ENCODE measurements around the gene HELQ.
A peak's percentile ranks its signal among the peaks of the same experiment; 100 is the strongest.
"Not testable (repeated sequence)": the region's sequence is repeated elsewhere in the genome, so short reads cannot be mapped to it uniquely, and the experiment has no call there.

HELQ gene, protein sequence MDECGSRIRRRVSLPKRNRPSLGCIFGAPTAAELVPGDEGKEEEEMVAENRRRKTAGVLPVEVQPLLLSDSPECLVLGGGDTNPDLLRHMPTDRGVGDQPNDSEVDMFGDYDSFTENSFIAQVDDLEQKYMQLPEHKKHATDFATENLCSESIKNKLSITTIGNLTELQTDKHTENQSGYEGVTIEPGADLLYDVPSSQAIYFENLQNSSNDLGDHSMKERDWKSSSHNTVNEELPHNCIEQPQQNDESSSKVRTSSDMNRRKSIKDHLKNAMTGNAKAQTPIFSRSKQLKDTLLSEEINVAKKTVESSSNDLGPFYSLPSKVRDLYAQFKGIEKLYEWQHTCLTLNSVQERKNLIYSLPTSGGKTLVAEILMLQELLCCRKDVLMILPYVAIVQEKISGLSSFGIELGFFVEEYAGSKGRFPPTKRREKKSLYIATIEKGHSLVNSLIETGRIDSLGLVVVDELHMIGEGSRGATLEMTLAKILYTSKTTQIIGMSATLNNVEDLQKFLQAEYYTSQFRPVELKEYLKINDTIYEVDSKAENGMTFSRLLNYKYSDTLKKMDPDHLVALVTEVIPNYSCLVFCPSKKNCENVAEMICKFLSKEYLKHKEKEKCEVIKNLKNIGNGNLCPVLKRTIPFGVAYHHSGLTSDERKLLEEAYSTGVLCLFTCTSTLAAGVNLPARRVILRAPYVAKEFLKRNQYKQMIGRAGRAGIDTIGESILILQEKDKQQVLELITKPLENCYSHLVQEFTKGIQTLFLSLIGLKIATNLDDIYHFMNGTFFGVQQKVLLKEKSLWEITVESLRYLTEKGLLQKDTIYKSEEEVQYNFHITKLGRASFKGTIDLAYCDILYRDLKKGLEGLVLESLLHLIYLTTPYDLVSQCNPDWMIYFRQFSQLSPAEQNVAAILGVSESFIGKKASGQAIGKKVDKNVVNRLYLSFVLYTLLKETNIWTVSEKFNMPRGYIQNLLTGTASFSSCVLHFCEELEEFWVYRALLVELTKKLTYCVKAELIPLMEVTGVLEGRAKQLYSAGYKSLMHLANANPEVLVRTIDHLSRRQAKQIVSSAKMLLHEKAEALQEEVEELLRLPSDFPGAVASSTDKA

DNA sequence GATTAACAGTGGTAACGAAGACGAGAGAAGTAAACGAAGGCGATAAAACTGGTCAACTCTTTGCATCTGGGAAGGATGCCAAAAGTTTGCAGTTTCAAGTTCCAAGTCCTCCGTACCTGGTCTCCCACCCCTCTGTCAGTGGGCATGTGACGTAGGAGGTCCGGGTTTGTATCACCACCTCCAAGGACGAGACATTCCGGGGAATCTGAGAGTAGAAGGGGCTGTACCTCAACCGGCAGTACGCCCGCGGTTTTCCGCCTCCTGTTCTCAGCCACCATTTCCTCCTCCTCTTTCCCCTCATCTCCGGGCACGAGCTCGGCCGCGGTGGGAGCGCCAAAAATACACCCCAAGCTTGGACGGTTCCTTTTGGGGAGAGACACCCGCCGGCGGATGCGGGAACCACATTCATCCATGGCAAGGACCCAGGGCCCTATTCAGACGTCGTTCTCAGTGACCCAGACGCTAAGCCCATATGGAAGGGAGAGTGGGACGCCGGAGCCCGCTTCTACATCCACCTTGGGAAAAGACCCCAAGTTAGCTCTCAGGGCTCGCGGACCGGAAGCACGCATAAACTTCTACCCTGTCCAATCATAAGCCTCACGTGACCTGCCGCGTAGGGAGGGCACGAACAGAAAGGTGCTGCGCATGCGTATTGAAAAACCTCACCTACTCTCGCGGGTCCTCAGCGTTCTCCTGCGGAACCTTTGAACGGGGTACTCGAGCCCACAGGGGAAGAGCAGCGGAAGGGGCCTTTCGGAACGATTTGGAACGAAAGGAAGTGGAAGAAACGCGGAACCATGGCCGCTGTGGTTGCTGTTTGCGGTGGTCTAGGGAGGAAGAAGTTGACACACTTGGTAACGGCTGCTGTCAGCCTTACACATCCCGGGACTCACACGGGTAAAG, at the start of gene HELQ, which contains the start of gene MRPS18C:
Gene HELQ, minus strand, starts transcription at position 543 of the 903 bp plus-strand sequence. Its CDS starts 130 bp downstream, at position 413.
Gene MRPS18C, plus strand, starts transcription at position 778 of the 903 bp plus-strand sequence. Its CDS starts 20 bp downstream, at position 798.
- DNase-seq = peak; percentile 97

DNA sequence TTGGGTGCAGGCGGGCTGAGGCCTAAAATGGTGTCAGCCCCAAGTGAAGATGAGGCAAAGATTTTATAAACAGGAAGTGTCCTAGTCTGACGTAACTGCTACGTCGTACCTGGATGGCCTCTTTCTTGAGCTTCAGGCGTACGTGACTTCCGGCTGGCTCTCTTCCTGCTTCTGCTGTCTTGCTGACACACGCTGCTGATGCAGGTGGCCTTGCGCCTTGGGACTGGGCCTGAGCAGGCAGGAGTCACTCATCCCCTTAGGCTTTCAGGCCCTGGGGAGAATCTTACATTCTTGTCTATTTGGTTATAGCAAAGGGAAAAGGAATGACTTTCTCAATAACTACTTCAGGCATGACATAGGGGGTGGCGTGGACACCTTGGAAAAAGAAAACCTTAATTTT, 49.4 kb upstream of the HELQ start:
- DNase-seq = no peak

DNA sequence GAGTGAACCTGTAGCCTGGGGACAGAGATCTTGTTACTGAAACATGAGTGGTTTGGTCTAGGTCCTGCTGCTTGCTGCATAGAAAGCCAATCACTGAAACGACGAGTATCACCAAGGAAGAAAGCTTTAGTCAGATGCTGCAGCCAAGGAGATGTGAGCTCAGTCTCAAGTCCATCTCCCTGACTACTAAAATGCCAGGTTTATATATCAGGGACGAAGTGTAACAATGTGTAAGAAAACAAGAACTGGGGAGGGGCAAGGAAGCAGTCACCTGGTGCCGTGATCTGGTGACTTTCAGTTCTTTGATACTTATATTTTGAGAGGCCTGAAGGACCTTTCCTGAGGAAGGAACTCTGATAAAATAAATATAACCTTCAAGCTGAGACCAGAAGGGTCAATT, 48.9 kb upstream of the HELQ start:
- no peak for DNase-seq

DNA sequence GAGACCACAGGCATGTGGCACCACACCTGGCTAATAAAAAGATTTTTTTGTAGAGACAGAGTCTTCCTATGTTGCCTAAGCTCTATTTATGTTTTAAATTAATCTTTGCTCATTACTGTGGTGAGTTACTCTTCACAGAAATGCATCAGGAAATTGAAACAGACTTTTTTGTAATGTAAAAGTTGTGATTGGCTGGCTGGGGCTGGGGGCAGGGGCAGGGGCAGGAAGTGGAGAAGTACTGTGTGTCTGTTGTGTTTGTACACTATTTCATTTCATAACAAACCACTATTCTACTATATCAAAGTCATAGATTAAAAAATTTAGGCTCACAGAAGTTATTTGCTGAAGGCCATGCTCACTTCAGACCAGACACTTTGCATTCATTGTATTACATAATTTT, 48.4 kb upstream of the HELQ start:
- no peak for DNase-seq

DNA sequence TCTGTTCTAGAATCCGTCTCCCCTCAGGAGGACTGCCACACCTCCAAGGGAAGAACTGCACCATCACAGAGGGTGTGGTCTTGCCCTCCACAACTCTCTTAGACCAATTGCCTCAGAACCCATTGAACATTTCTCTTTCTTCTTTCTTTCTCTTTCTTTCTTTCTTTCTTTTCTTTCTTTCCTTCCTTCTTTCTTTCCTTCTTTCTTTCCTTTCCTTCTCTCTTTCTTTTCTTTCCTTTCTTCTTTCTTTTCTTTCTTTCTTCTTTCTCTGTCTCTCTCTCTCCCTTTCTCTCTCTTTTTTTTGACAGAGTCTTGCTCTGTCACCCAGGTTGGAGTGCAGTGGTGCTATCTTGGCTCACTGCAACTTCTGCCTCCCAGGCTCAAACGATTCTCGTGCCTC, 46.0 kb upstream of the HELQ start:
- not testable (repeated sequence) for DNase-seq

DNA sequence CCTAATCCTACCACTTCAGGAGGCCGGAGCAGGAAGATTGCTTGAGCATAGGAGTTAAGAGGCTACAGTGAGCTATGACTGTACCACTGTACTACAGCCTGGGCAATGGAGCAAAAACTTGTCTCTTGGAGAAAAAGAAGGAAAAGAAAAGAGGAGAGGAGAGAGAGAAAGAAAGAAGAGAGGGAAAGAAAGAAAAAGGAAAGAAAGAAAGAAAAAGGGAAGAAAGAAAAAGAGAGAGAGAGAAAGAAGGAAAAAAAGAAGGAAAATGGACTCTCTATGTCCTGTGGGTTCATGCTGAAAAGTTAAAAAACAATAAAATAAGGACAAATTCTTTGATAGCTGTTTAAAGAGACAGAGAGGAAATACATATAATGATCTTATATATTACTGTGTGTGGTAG, 42.6 kb upstream of the HELQ start:
- DNase-seq = no peak

DNA sequence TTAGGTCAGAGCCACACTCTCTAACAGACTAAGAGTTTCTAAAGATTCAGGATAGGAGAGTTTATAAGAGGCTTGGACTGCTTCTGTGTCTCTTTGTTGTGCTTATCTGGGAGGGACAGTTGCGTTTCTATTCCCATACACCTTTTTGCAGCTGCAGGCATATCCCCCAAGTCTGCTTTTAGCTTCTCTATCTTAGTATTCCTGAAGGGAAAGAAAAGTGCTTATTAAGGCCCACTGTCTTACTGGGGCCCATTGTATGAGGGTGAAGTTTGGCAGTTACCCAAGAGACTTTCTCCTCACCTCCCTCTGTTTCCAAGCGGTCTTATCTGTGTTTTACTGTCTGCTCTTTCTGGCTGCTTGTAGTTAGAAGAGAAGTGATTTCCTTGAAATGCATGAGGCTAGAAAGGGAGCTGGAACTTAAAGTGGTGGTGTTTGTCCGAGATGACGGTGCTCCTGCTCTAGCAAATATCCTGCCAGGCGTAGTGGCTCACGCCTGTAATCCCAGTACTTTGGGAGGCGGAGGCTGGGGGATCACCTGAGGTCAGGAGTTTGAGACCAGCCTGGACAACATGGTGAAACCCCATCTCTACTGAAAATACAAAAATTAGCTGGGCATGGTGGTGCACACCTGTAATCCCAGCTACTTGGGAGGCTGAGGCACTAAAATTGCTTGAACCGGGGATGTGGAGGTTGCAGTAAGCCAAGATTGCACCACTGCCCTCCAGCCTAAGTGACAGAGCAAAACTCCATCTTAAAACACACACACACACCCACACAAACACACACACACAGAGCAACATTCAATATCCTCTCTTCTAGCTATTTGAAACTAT, 40.7 kb upstream of the HELQ start:
- not testable (repeated sequence) for DNase-seq

DNA sequence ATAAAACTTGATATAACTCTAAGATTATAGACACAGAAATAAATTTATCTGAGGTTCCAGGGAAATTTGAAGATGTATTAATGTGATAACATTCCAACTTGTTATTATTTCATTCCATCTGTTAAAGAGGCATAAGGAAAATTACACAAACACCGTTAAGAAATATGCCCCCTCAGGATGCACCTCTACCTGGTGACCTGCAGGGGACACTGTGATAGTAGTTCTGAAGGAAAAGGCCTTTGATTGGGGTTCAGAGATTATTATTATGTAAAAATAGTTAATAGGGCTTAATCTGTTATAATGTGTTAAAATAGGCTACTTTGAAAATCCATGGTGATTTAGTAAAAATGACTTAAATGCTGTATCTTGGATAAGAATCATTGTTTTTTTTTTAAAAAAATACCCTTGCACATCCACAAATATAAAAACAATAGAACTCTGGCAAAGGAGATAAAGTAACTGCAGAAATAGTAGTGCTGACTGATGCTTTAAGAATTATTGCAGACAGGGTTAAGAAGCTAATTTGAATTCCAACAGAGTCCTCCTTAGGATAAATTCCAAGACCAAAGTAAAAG, 35.3 kb upstream of the HELQ start:
- DNase-seq = no peak

DNA sequence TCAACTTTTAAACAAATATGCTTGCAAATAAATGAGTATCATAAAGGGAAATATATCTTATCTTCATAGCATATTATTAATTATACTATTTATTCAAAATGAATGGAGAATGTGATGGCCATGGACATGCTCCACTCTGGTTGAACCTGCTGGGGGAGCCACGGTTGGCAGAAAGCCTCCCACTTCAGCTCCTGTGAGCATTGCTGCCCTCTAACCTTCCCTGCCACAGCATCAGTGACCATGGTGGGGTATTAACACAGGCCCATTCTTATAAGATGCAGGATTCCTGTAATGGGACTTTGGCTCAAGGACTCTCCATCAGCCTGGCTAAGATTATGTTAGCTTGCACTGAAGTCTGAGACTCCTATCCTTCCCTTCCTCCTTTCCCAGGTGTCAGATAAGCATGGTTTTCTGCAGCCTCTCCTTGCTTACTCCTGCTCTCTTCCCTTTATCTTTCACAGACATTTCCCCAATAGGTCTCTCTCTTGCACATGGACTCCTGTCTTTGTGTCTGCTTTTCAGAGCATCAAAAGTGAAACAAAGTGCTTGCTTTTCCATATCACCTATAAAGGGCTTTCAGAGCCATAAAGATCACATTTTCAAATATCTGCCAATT, 34.2 kb upstream of the HELQ start:
- DNase-seq = no peak

DNA sequence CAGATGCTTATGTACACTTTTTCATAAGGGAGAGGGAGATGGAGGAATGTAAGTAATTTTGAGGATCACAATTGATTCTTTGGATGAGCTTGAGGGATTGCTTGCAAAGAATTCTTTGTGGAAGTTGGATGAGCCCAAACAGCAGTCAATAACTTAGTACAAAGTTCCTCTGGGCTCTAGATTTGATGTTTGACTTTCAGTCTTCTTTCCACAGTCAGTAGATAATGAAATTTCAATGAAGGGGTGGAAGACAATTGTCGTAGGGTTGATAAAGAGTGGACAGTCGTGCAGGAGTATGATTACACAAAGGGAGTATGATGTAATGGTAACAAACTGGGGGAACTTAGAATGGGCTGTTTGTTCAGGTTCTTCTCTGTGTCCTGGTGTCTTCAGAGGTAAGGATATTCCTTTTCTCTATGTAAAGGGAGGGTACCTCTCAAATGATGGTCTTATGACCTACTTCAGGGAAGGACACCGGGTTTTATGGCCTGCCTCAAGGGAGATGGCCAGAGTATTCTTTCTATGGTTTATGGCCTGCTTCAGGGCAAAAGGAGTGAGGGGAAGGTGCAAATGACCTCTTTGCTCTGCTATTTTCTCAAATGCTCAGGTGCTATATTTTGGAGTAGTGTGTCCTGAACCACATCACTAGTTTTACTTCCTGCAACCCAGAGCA, 31.0 kb upstream of the HELQ start:
- no peak for DNase-seq

DNA sequence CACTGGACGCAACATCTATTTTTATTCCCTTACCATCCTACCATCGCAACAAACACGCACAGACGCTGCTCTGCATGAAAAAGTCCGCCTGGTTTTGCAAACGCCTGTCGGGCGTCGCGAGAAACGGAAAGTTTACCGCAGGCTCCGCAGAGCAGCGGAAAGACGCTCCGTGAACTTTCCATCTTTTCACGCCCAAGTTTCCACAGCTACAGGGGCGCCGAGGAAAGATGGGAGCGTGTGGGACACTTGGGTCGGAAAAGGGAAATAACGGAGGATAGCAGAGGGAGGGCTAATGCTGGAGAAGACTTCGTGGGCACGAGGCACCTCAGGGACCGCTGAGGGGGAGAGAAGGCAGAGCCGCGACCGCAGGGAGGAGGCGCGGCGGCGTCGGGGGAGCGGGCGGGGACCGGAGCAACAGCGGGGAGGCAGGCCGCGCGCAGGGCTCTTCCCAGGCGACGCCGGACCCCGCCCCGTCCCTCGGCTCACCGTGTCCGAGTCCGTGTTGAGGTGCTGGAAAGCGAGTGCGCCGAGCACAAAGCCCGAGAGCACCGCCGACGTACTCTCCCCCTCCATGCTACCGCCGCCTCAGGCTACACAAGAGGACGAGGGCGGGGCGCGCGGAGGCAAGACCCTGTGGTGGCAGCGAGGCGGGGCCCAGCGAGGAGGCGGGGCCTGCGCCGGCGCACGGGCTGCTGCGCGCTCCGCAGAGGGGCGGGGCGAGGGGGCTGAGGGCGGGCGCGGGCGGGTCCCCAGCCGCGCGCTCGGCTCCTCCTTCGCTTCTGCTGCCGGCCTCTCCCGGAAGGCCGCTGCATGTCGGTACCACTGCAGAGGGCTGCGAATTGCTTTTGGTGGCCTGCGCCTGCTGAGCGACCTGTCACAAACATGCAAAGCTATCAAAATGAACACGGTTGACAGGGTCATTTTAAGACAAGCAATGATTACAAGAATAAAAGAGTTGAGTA, 29.2 kb upstream of the HELQ start, which contains the start of gene ABRAXAS1:
Gene ABRAXAS1, minus strand, starts transcription at position 601 of the 962 bp plus-strand sequence. Its CDS starts 28 bp downstream, at position 573.
- peak; percentile 96 for DNase-seq

DNA sequence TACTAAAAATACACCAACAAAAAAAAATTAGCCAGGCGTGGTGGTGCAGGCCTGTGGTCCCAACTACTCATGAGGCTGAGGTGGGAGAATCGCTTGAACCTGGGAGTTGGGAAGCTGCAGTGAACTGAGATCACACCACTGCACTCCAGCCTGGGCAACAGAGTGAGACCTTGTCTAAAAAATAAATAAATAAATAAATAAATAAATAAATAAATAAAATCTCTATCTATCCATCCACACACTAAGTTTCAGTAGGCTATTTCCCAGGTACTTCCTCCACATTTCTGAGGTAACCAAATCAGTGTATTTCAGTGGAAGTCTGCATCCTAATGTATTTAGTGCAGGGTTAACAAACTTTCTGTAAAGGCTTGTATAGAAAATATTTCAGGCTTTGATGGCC, 18.3 kb upstream of the HELQ start:
- no peak for DNase-seq

DNA sequence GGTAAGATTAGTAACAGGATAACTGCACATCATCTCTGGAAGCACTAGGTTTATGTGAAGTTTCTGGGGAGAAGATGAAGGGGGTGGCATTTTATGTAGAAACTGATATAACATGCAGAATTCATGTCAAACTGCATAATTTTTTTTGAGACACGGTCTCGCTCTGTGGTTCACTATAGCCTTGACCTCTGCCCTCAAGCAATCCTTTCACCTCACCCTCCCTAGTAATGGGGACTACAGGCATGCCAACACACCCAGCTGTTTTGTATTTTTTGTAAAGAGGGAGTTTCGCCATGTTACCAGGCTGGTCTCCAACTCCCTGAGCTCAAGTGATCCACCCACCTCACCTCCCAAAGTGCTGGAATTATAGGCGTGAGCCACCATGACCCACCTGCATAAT, 17.8 kb upstream of the HELQ start:
- no peak for DNase-seq

DNA sequence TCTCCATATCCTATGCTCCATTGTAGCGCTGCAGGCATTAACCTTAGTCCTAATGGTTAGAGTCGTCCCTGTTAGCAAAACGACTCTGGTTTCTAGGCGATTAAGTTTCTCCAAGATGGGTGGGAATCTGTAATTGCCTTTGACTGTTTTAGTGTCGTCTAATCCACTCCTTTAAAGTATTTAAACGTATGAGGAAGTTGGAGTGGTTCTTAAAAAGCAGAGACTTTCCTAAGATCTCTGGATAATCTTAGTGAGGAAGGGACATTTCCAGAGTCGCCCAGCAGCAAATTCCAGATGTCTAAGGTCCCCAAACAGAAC, 520 bp upstream of the HELQ start:
- DNase-seq = no peak

DNA sequence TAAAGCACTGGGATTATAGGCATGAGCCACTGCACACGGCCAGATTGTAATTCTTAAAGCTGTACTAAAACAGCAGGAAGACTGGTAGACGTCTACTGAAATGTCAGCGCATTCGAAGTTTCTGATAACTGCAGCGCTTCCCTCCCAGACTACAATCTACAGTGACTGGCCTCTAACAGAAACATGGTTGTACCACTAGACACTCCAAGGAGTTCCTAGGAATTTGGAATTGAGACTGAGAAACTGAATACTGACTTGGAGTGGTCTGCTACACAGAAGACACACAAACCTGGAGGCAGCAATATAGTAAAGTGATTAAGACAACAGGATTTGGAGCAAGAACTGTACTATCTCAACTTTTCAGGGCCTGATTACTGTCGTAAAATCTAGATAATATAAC, 937 bp downstream of the HELQ start:
- no peak for DNase-seq

DNA sequence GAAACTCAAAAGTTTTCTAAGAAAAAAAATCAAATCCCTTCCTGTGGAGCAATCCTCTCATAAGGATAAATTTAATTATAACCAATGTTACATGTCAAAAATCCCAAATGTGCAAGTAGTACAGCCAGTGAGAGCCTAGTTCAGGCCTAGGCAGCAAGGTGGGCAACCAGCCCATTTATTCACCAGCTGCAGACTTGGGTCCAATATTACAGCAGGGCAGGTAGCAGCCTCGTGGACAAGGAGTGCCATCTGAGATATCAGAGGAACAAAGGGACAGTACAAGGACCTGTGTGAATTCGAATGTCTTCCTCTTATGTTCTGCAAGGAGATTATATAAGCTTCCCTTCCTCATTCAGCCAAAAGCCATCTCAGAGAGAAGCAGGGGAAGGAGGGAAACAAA, 6.6 kb downstream of the HELQ start:
- DNase-seq = no peak

DNA sequence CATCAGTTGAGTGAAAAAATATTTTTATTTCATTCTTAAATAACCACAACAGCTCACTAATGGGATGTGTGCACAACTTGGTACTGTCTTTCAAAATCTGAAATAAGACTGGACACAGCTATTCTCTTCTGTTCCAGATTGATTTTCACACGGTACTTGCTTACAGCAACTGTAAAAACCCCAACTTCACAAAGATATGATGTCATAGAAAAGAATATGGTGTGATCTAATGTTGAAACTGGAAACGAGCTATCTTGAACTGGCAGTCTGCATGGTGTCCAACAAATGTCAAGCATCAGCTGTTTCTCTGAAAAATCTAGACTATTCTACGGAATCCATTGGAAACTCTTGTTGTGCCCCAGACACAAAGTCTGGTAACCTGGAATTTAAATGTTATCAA, 14.7 kb downstream of the HELQ start:
- no peak for DNase-seq

DNA sequence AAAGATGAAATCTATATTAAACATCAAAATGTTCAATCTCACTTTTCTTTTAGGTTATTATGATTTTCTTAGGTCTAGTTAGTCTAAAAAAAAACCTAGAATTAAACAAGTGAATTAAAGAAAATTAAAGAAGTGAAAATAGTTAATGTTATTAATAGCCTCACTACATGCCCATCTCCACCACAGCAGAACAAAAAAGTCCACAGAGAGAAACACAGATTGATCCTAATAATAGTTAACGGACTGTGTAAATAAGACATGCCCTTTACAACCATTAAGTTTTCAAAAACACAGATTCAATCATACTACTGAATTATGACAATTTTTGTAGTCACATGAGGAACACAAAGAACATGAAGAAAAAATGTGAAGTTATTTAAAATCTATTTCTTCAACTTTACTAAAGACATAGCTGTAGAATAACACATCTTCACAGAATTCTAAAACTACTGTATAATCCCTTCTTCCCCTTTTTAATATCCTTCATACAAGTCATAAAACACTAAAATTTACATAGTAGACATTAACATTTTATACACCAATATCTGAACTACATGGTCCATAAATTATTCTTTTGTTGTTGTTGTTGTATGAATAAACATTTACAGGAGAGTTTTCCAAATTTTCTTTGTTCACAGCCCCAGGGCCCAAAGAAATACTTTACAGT, 15.3 kb downstream of the HELQ start:
- DNase-seq = no peak

Data from left hindlimb (tissue), 1 donor.